GM19455 (cell line): ENCODE data around the gene BTBD9.

Source experiments
- ATAC-seq: cut with Tn5 transposase; IDR thresholded peaks from one replicate; pipeline ENCODE4 v1.9.1; 2021; ENCODE audit not compliant: unreplicated experiment

Gene BTBD9

DNA sequence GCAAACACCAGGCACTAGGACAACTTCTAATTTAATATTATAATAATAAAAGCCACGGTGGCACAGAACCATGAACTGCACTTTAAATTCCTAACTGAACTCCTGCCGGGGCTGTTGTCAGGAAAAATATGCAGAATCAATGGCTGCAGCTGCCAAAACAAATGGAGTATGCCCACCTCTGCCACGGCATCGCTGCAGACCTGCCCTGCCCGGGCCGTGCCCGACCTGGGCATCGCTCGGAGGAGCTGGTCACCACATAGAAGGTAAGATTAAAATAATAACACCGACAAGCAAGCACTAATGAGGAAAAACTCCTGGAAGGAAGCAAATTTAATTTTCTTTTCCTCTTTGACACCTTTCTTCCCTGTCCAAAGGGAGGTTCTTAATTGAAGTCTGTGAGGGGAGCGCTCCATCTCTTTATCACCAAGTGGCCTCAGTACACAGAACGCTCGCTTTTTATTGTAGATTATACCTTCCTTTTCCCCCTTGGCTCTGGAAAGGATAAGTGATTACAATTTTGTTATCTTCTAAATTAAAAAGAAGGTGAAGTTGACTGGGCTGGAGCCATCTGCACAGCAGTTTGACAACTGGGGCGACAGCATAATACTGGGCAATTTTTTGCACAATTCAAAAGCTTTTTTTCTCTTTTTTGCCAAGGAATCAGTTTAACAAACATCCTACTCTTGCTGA is 468.9 kb downstream of the BTBD9 start:
- no peak for ATAC-seq

DNA sequence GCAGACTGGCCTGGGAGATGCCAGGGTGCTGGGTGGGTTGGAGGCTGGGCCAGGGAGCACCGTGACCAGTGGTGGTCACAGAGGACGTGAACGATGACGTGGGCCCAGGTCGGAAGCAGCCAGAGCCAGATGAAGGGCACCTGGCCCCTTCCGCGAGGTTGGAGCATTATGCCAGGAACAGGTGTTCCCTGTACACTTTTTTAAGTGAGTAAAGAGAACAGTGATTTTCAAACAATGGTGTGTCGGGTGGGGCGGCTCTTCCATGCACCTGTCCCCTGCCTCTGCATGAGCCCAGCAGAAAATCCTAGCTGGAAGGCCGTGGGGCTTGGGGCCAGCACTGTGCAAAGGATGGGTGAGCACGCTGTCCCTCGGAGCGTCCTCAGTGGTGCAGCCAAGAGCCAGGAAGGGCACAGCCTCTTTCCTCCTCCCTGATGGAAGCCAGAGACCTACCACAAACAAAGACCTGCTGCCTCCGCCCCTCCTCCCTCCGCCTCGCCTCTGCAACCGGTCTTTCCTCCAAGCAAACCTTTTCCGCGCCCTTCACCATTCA is 469.7 kb downstream of the BTBD9 start:
- ATAC-seq, result no peak

DNA sequence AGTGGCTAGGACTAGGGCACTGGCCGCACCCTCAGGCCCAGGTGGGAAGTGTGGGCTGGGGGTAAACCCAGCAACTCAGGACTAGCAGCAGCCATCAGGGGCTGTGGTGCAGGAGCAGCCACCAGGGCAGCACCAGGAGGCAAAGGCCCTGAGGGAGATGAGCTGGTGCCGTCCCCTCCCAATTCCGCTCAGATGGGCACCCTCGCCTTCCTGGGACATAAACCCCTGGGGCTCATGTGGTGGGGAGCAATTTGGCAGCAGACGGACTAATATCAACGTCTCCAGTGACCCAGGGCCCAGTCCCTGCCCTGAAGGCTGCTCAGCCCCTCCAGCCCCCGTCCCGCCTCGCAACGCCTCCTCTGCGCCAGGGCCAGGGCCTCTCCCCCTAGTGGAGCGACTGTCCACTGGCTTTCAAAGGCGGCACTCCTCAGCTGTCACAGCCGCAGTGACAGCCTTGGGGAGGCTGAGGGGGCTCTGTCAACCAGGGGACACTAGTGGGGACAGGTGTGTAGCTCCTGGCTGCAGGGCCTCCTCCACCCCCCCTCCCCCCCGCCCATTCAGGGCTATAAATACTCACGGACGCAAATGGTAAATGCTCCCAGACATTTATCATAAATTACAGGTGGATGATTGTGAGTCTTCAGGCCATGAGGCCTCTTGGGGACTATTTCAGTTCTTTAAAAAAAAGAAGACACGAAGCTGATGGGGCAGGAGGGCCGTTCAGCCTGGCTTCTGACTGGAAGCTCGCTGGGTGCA is 470.3 kb downstream of the BTBD9 start:
- ATAC-seq, result no peak

DNA sequence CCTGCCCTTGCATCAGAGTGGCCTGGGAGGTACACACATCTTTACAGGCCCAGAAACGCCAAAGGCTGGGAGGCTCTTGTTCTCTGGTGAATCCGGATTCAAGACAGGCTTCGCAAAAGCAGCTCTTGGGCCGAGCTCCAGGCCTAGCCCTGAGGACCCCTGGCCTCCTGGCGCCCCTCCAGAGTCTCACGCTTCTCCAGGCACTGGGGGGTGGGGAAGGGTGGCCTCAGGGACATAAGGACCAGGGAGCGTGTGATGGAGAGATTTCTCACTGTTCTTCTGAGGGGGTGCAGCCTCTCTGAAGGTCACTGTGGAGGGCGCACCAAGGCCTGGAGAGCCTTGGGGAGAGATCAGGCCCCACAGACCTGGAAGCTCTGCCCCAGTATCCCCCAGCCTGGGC is 471.0 kb downstream of the BTBD9 start:
- no peak for ATAC-seq

- no peak for ATAC-seq
These were observed 471.6 kb downstream of the BTBD9 start for GRCh38 chr6:38168126-38168525.

GRCh38 chr6:38167598-38167997 is 472.1 kb downstream of the BTBD9 start:
- no peak for ATAC-seq

GRCh38 chr6:38166411-38167240 is 473.1 kb downstream of the BTBD9 start:
- ATAC-seq, result no peak

GRCh38 chr6:38164671-38165108 is 475.0 kb downstream of the BTBD9 start:
- no peak for ATAC-seq

DNA sequence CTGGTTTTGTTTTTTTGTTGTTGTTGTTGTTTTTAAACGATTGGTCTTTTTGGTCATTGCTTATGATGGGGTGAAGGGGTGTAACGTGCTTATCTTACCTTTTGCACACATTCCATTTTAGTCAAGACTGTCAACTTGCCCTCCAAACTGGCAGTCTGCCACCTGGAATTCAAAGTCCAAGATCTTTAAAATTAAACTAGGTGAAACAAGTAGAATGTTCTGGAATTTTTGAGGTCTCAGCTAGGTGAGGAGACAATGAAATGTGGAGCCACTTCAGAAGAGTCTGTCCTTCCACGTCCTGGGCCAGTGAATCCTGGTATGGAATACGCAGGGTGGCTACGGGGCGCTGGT is 475.6 kb downstream of the BTBD9 start:
- no peak for ATAC-seq

DNA sequence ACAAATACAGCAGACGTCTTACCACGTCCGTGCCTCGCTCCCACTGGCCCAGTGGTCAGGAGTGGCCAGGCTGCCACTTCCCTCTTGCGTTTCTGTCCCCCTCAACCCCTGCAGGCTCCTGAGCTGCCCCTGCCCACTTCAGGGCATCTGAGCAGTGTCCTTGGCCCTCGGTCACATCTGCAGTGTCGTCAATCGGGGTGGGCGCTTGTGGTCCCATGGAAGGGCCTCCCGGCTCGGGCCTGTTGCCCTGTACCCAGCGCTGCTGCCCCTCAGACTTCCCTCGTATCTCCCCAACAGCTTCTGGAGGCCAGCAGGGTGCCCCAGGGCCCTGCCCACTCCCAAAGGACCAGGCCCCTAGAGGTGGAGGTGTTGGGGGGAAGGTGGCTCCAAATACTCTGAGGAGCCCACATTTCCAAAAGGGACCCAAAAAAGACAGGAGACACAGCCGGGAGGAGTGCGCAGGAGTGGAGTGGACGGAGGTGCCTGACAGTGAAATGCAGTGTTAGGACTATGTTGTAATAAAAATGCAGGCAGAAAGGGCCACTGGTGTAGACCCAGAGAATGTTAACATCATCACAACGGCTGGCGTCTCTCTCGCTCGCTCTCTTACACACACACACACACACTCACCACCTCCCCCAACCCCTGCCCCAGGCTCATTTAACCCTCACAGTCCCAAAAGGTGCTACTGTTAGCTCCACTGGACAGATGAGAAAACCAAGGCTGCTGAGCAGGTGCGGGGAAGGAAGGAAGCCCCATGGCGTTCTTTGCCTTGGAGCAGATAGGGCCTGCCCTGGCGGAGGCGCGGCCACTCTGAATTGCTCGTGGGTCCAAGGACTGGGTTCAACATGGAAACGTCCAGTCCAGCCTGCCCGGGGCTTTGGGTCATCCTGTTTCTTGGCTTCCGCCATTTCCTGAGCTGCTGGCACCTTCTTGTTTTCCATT is 476.3 kb downstream of the BTBD9 start:
- ATAC-seq, result no peak

- ATAC-seq, result no peak
These were observed 477.1 kb downstream of the BTBD9 start for GRCh38 chr6:38162493-38163185.

DNA sequence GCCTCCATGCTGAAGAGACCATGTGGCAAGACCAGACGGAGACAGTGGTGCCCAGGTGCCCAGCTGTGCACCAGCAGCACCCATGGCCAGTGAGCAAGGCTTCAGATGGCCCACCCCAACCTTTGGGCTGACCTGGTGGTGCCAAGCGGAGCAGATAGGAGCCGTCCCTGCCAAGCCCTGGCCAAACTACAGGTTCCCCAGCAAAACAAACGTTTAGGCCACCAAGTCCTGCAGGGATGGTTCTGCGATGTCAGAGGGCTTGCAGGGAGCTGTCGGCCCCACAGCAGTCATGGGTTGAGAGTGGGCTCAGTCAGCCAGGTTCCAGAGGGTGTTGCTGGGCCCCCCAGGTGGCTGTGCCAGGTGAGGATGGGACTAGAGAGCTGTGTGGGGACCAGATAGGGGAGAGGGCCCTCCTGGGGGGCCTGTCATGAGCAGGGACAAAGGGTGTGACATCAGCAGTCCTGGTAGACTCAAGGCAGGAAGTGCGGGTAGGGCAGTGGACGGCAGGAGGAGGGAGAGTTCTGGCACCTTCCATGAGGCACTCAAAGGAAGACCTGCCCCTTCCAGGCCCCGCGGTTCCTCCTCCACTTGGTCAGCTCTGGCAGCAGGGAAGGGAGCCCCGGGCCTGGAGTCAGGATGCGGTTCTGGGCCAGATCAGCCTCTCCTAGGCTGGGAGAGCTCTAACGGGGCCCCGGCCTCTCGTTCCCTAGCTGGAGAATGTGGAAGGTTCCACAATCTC is 477.8 kb downstream of the BTBD9 start:
- ATAC-seq, result no peak

DNA sequence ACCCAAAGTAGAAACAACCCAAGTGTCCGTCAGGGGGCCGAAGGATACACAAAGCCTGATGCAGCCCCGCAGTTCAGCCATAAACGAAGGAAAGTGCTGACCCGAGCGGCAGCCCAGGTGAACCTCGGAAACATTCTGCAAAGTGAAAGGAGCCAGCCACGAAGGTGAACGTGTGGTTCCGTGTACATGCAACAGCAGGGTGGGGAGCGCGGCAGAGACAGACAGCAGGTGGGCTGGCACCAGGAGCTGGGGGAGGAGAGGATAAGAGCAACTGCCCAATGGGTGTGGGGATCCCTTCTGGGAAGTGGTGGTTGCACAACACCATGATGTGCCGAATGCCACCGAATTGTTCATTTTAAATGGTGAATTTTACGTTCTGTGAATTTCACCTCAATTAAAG is 478.4 kb downstream of the BTBD9 start:
- no peak for ATAC-seq

DNA sequence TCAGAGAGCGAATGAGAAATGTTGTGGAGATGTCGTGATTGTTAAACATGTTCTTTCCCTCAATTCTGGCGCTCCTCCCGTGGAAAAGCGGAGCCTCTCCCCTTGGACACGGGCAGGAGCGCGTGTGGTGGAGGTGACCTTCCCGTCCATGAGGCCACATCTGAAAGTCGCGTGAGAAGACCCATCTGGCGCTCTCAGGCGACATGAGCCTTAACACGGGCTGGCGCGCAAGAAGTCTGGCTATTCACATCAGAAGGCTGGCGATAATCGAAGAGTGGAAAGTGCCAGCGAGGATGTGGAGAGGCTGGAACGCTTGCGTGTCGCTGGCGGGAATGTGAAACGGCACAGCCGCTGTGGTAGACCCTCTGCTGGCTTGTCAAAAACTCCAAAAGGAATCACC is 478.9 kb downstream of the BTBD9 start:
- no peak for ATAC-seq

DNA sequence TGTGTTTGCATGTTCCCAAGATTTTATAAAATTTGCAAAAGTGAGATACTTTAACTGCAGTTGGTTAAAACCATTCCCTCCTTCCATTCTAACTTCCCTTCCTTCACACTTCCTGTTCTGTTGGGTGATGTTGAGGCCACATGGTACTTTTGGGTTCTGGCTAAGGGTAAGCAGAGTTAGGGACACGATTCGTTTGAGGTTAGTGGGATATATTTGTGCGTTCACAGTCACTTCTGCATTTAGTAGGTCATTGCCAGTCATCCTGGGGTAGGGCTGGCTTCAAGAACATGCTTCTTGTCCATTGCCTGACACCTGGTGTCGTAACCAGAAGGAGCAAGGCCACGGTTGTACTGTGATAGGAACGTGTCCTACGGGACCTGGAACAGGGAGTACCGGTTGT is 480.1 kb downstream of the BTBD9 start:
- ATAC-seq, result no peak

GRCh38 chr6:38158762-38159350 is 480.9 kb downstream of the BTBD9 start:
- no peak for ATAC-seq

- no peak for ATAC-seq
These were observed 481.8 kb downstream of the BTBD9 start for GRCh38 chr6:38157905-38158304.

DNA sequence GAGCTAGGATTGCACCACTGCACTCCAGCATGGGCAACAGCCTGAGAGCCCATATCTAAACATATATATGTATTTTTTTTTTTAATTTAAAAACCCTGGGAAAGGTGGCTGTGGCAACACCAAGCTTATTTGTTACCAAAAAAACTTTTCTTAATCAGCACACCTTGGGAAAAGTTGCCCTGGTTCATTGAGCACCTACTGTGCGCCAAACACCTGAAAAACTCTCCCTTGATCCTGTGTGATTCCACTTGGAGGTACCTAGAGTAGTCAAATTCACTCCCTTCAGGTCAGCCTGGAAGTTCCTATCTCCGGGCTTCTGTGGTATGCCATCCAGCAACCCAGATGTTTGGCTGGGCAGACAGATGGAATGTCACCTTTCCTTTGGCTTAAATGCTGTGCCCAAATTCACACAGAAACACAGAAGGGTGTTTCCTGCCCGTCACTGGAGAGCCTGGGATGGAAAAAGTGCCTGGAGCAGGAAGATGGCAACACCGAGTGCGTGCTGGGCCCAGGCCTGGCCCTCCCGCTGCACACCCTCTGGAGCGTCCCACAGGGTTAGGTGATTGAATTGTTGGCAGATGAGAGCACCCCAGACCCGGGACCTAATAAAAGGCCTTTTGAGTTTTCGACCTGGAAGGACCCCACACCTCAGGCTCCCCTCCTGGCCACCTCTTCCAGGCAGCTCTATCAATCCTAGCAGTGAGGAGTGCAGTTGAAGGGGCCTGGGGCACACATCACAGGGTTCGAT is 482.7 kb downstream of the BTBD9 start:
- no peak for ATAC-seq
